Activated naive CD4-positive, alpha-beta T cell treated with anti-CD3 and anti-CD28 coated beads, Interleukin-2, amount 10 ng/mL, durations not matched to agents 7 days and 5 days (primary cell): ENCODE measurements around the gene XYLT1.
A peak's percentile ranks its signal among the peaks of the same experiment; 100 is the strongest.

ENCODE experiments used
- CTCF ChIA-PET: fragments of 350-600 bp; sonication (Branson Sonifier 250); formaldehyde crosslinking; loops from one replicate; lab custom pipeline; 2021; ENCODE audit warnings: antibody characterized with exemption; lab: Charles Lee
- DNase-seq: peaks from one replicate; pipeline ENCODE4 v3.0.0-alpha.2; 2020
- H3K27ac Mint-ChIP-seq: one replicate; pipeline ENCODE4 v1.8.0; 2021; ENCODE audit warnings: mild to moderate bottlenecking, moderate library complexity, mixed read lengths
- H3K27me3 Mint-ChIP-seq: one replicate; pipeline ENCODE4 v1.8.0; 2021; ENCODE audit warnings: mild to moderate bottlenecking, mixed read lengths
- H3K36me3 Mint-ChIP-seq: one replicate; pipeline ENCODE4 v1.8.0; 2021; ENCODE audit warnings: mixed read lengths
- H3K4me1 Mint-ChIP-seq: one replicate; pipeline ENCODE4 v1.8.0; 2021; ENCODE audit warnings: mixed read lengths
- H3K4me3 Mint-ChIP-seq: one replicate; pipeline ENCODE4 v1.8.0; 2021; ENCODE audit warnings: mild to moderate bottlenecking, moderate library complexity, mixed read lengths
- H3K9me3 Mint-ChIP-seq: one replicate; pipeline ENCODE4 v1.8.0; 2021; ENCODE audit warnings: mixed read lengths

The XYLT1 gene

GRCh38 chr16:17082095-17082882, 388.5 kb downstream of the XYLT1 start:
- H3K9me3 Mint-ChIP-seq, result no peaks in the 10 kb centered on the region
- no peak for DNase-seq
- H3K4me1 Mint-ChIP-seq, result no peaks in the 10 kb centered on the region
- no peaks in the 10 kb centered on the region for H3K36me3 Mint-ChIP-seq
- CTCF ChIA-PET, result no interaction called here
- H3K27ac Mint-ChIP-seq, result no peak overlapping the region
- no peaks in the 10 kb centered on the region for H3K27me3 Mint-ChIP-seq
- no peak overlapping the region for H3K4me3 Mint-ChIP-seq

GRCh38 chr16:17080105-17080504, 390.7 kb downstream of the XYLT1 start:
- CTCF ChIA-PET, result no interaction called here
- H3K4me3 Mint-ChIP-seq, result no peak overlapping the region
- no peak overlapping the region for H3K27ac Mint-ChIP-seq
- H3K4me1 Mint-ChIP-seq, result no peaks in the 10 kb centered on the region
- peaks cover 4% of the 10 kb centered on the region for H3K27me3 Mint-ChIP-seq
- no peaks in the 10 kb centered on the region for H3K9me3 Mint-ChIP-seq
- no peak for DNase-seq
- no peaks in the 10 kb centered on the region for H3K36me3 Mint-ChIP-seq

- no peaks in the 10 kb centered on the region for H3K4me1 Mint-ChIP-seq
- no peaks in the 10 kb centered on the region for H3K36me3 Mint-ChIP-seq
- CTCF ChIA-PET, result no interaction called here
- H3K27ac Mint-ChIP-seq, result no peak overlapping the region
- no peak for DNase-seq
- no peak overlapping the region for H3K4me3 Mint-ChIP-seq
- no peaks in the 10 kb centered on the region for H3K9me3 Mint-ChIP-seq
- peaks cover 4% of the 10 kb centered on the region for H3K27me3 Mint-ChIP-seq
Measured at GRCh38 chr16:17078931-17079631, 391.7 kb downstream of the XYLT1 start.

- CTCF ChIA-PET, result no interaction called here
- no peak for DNase-seq
- Mint-ChIP-seq H3K4me1 (peaks cover 2% of the 10 kb centered on the region), H3K27me3 (peaks cover 8% of the 10 kb centered on the region), H3K27ac (no peak overlapping the region), H3K36me3 (no peaks in the 10 kb centered on the region), H3K4me3 (no peak overlapping the region), H3K9me3 (peaks cover 3% of the 10 kb centered on the region)
Measured at GRCh38 chr16:17076818-17077498, 393.8 kb downstream of the XYLT1 start.

GRCh38 chr16:17076092-17076754, 394.5 kb downstream of the XYLT1 start:
- Mint-ChIP-seq H3K27me3 (peaks cover 8% of the 10 kb centered on the region), H3K9me3 (peaks cover 3% of the 10 kb centered on the region), H3K4me1 (peaks cover 2% of the 10 kb centered on the region), H3K36me3 (no peaks in the 10 kb centered on the region), H3K27ac (no peak overlapping the region), H3K4me3 (no peak overlapping the region)
- CTCF ChIA-PET, result no interaction called here
- DNase-seq, result no peak

- CTCF ChIA-PET, result no interaction called here
- Mint-ChIP-seq H3K36me3 (no peaks in the 10 kb centered on the region), H3K4me3 (no peak overlapping the region), H3K27ac (no peak overlapping the region), H3K4me1 (peaks cover 9% of the 10 kb centered on the region), H3K9me3 (peaks cover 3% of the 10 kb centered on the region), H3K27me3 (peaks cover 8% of the 10 kb centered on the region)
- DNase-seq, result no peak
Measured at GRCh38 chr16:17072104-17072503, 398.7 kb downstream of the XYLT1 start.

- Mint-ChIP-seq H3K36me3 (no peaks in the 10 kb centered on the region), H3K27ac (no peak overlapping the region), H3K4me1 (peaks cover 9% of the 10 kb centered on the region), H3K9me3 (peaks cover 3% of the 10 kb centered on the region), H3K4me3 (no peak overlapping the region), H3K27me3 (peaks cover 4% of the 10 kb centered on the region)
- CTCF ChIA-PET, result no interaction called here
- peak; percentile 44 for DNase-seq
Measured at GRCh38 chr16:17070882-17071592, 399.7 kb downstream of the XYLT1 start.

- Mint-ChIP-seq H3K27me3 (peaks cover 4% of the 10 kb centered on the region), H3K4me3 (no peak overlapping the region), H3K36me3 (no peaks in the 10 kb centered on the region), H3K27ac (no peak overlapping the region), H3K9me3 (peaks cover 3% of the 10 kb centered on the region), H3K4me1 (peaks cover 9% of the 10 kb centered on the region)
- CTCF ChIA-PET, result no interaction called here
- no peak for DNase-seq
Measured at GRCh38 chr16:17069681-17070080, 401.1 kb downstream of the XYLT1 start.

GRCh38 chr16:17068524-17068923, 402.2 kb downstream of the XYLT1 start:
- H3K36me3 Mint-ChIP-seq, result no peaks in the 10 kb centered on the region
- H3K9me3 Mint-ChIP-seq, result peaks cover 3% of the 10 kb centered on the region
- H3K4me3 Mint-ChIP-seq, result no peak overlapping the region
- no peak for DNase-seq
- H3K27ac Mint-ChIP-seq, result no peak overlapping the region
- CTCF ChIA-PET, result no interaction called here
- H3K4me1 Mint-ChIP-seq, result peaks cover 9% of the 10 kb centered on the region
- peaks cover 4% of the 10 kb centered on the region for H3K27me3 Mint-ChIP-seq

GRCh38 chr16:17067882-17068281, 402.9 kb downstream of the XYLT1 start:
- no peak for DNase-seq
- Mint-ChIP-seq H3K4me1 (peaks cover 9% of the 10 kb centered on the region), H3K36me3 (no peaks in the 10 kb centered on the region), H3K27ac (no peak overlapping the region), H3K9me3 (peaks cover 3% of the 10 kb centered on the region), H3K27me3 (peaks cover under 1% of the 10 kb centered on the region), H3K4me3 (no peak overlapping the region)
- CTCF ChIA-PET, result no interaction called here

GRCh38 chr16:17063201-17064139, 407.3 kb downstream of the XYLT1 start:
- H3K9me3 Mint-ChIP-seq, result no peaks in the 10 kb centered on the region
- H3K27me3 Mint-ChIP-seq, result no peaks in the 10 kb centered on the region
- H3K4me3 Mint-ChIP-seq, result no peak overlapping the region
- no peaks in the 10 kb centered on the region for H3K4me1 Mint-ChIP-seq
- H3K36me3 Mint-ChIP-seq, result no peaks in the 10 kb centered on the region
- DNase-seq, result no peak
- H3K27ac Mint-ChIP-seq, result no peak overlapping the region
- CTCF ChIA-PET, result interaction anchor here (1.3 kb wide), 1 partner anchor 202 kb away, joined by 3 read pairs; no protein-coding TSS in a partner anchor

- peaks cover 3% of the 10 kb centered on the region for H3K9me3 Mint-ChIP-seq
- no peak overlapping the region for H3K4me3 Mint-ChIP-seq
- no peak for DNase-seq
- H3K36me3 Mint-ChIP-seq, result no peaks in the 10 kb centered on the region
- no peaks in the 10 kb centered on the region for H3K4me1 Mint-ChIP-seq
- CTCF ChIA-PET, result no interaction called here
- no peak overlapping the region for H3K27ac Mint-ChIP-seq
- no peaks in the 10 kb centered on the region for H3K27me3 Mint-ChIP-seq
Measured at GRCh38 chr16:17062676-17063075, 408.1 kb downstream of the XYLT1 start.

GRCh38 chr16:17061326-17061725, 409.4 kb downstream of the XYLT1 start:
- Mint-ChIP-seq H3K9me3 (peaks cover 3% of the 10 kb centered on the region), H3K36me3 (no peaks in the 10 kb centered on the region), H3K4me3 (no peak overlapping the region), H3K27me3 (no peaks in the 10 kb centered on the region), H3K27ac (no peak overlapping the region), H3K4me1 (no peaks in the 10 kb centered on the region)
- DNase-seq, result no peak
- CTCF ChIA-PET, result no interaction called here
